Prostate gland (tissue), 2 donors: ENCODE results near the gene NR2C2. TPM values are rescaled to one million over a fixed set of nuclear protein-coding genes. Genes with fewer than 3 reads are reported as not detected.

Source experiments
- DNase-seq: peaks from one replicate; pipeline ENCODE4 v3.0.0-alpha.2; 2019; ENCODE audit warnings: low spot score
- H3K27ac ChIP-seq, 2 donors: fragments of 200-600 bp; sonication (generic); 2 replicates each; pipeline ENCODE4 v1.5.1; 2017 to 2019
- H3K27me3 ChIP-seq: fragments of 200-600 bp; sonication (generic); replicated peaks from 2 replicates; pipeline ENCODE4 v1.5.1; 2019; ENCODE audit not compliant: insufficient read depth
- H3K36me3 ChIP-seq, 2 donors: fragments of 200-600 bp; sonication (generic); 1 replicate in 1 of 2; 2 replicates in 1 of 2; pipeline versions ENCODE4 v1.5.1 to v1.8.1; 2017 to 2019
- H3K4me1 ChIP-seq: fragments of 200-600 bp; sonication (generic); replicated peaks from 2 replicates; pipeline ENCODE4 v1.5.1; 2019
- H3K4me3 ChIP-seq, 2 donors: fragments of 200-600 bp; sonication (generic); 2 replicates each; pipeline ENCODE4 v1.5.1; 2017 to 2019
- H3K9me3 ChIP-seq: fragments of 200-600 bp; sonication (generic); 2 replicates; pipeline ENCODE4 v1.5.1; 2017
- CTCF ChIP-seq, 4 experiments: fragments of 200-600 bp in 2 of 4; fragments of 450-650 bp in 2 of 4; sonication (generic) in 2 of 4; IDR thresholded peaks; 1 replicate in 3 of 4; 2 replicates in 1 of 4; pipeline ENCODE4 v1.5.1; 2016 to 2019; ENCODE audit warnings: antibody characterized with exemption in 4 of 4, mild to moderate bottlenecking in 2 of 4, moderate library complexity in 2 of 4
- POLR2A ChIP-seq: fragments of 450-650 bp; IDR thresholded peaks from one replicate; pipeline ENCODE4 v1.6.1; 2016; ENCODE audit warnings: antibody characterized with exemption, mild to moderate bottlenecking
- POLR2AphosphoS5 ChIP-seq: sonication (generic); formaldehyde crosslinking; IDR thresholded peaks from one replicate; pipeline ENCODE4 v1.6.1; 2017; ENCODE audit warnings: antibody characterized with exemption
- WGBS: methylation state at CpG from one replicate; pipeline ENCODE4 v1.1.5; 2018; 5-methylcytosine and 5-hydroxymethylcytosine counted together
- intact Hi-C: fragments of 100-400 bp; cut with DNase I; formaldehyde crosslinking; loops from one replicate; pipeline ENCODE4 v1.14.2; 2022
- total RNA-seq, 2 donors: library from RNA; depleted of rRNA; stranded (reverse); fragments of >200 nt; gene quantifications; one replicate each; pipeline ENCODE4 v1.1.0, GENCODE V29; 2016

NR2C2 gene
- total RNA-seq, 2 donors from 2014 or later, result 36.8 to 78.5 TPM

- TF ChIP-seq CTCF (IDR thresholded peaks at IDR 0.05), result no peak
- TF ChIP-seq POLR2AphosphoS5, result no peak
- TF ChIP-seq POLR2A, result no peak
- 95% methylated on average over 3 of the region's 3 CpGs for WGBS
- intact Hi-C loops, result no loop called here
- Histone ChIP-seq H3K4me3 (no peak overlapping the region), H3K9me3 (no peaks in the 10 kb centered on the region), H3K4me1 (no peaks in the 10 kb centered on the region), H3K27me3 (no peaks in the 10 kb centered on the region), H3K27ac (no peak overlapping the region), H3K36me3 (peaks cover 0 to 9% of the 10 kb centered on the region in 2 donors)
- DNase-seq, result no peak
Observed at GRCh38 chr3:15060029-15060428, 112.6 kb downstream of the NR2C2 start.

- Histone ChIP-seq H3K36me3 (peaks cover 0 to 7% of the 10 kb centered on the region in 2 donors), H3K4me1 (no peaks in the 10 kb centered on the region), H3K9me3 (no peaks in the 10 kb centered on the region), H3K27ac (no peak overlapping the region), H3K4me3 (no peak overlapping the region), H3K27me3 (no peaks in the 10 kb centered on the region)
- intact Hi-C loops, result no loop called here
- DNase-seq, result no peak
- WGBS, result 70% methylated on average over 4 of the region's 4 CpGs
- TF ChIP-seq CTCF (IDR thresholded peaks at IDR 0.05) (no peak), POLR2A (no peak), POLR2AphosphoS5 (no peak)
Observed at GRCh38 chr3:15063238-15063637, 115.9 kb downstream of the NR2C2 start.

- no peak overlapping the region for H3K27ac ChIP-seq
- WGBS, result 84% methylated on average over 13 of the region's 13 CpGs
- intact Hi-C loops, result no loop called here
- peak overlapping the region; percentile 60 to 65 for H3K4me3 ChIP-seq
- no peaks in the 10 kb centered on the region for H3K27me3 ChIP-seq
- H3K9me3 ChIP-seq, result no peaks in the 10 kb centered on the region
- TF ChIP-seq CTCF (IDR thresholded peaks at IDR 0.05), result no peak
- no peak for TF ChIP-seq POLR2AphosphoS5
- TF ChIP-seq POLR2A, result no peak
- no peak for DNase-seq
- H3K4me1 ChIP-seq, result no peaks in the 10 kb centered on the region
- peaks cover 0 to 1% of the 10 kb centered on the region in 2 donors for H3K36me3 ChIP-seq
Observed at GRCh38 chr3:15063656-15064286, 116.4 kb downstream of the NR2C2 start.

- Histone ChIP-seq H3K9me3 (no peaks in the 10 kb centered on the region), H3K4me3 (peak overlapping the region; percentile 60 to 65), H3K27ac (peak overlapping the region; percentile 68 to 73), H3K36me3 (no peaks in the 10 kb centered on the region), H3K4me1 (no peaks in the 10 kb centered on the region), H3K27me3 (no peaks in the 10 kb centered on the region)
- TF ChIP-seq CTCF (IDR thresholded peaks at IDR 0.05) (no peak), POLR2AphosphoS5 (no peak), POLR2A (no peak)
- intact Hi-C loops, result no loop called here
- under 1% methylated on average over 25 of the region's 25 CpGs for WGBS
- DNase-seq, result no peak
Observed at GRCh38 chr3:15064299-15064834, 117.0 kb downstream of the NR2C2 start.
